HFFc6 (cell line): ENCODE results near the gene COL4A2. TPM values are rescaled to one million over a fixed set of nuclear protein-coding genes. Genes with fewer than 3 reads are reported as not detected.

Experiments
- DNase-seq: peaks from one replicate; pipeline ENCODE4 v3.0.0-alpha.2; 2018
- H3K27ac Mint-ChIP-seq: 2 replicates; pipeline ENCODE4 v1.8.0; 2020; ENCODE audit warnings: mild to moderate bottlenecking, mixed read lengths
- H3K27me3 Mint-ChIP-seq: 2 replicates; pipeline ENCODE4 v1.8.0; 2021; ENCODE audit warnings: mild to moderate bottlenecking, moderate library complexity, mixed read lengths; ENCODE audit not compliant: insufficient read depth
- H3K36me3 Mint-ChIP-seq: 2 replicates; pipeline ENCODE4 v1.8.0; 2021; ENCODE audit warnings: low read depth, mixed read lengths
- H3K4me1 Mint-ChIP-seq: 2 replicates; pipeline ENCODE4 v1.8.0; 2020; ENCODE audit warnings: low read depth, mixed read lengths
- H3K4me3 Mint-ChIP-seq: 2 replicates; pipeline ENCODE4 v1.8.0; 2020; ENCODE audit warnings: mild to moderate bottlenecking, moderate library complexity, mixed read lengths
- H3K9me3 Mint-ChIP-seq: 2 replicates; pipeline ENCODE4 v1.8.0; 2020; ENCODE audit warnings: mild to moderate bottlenecking, mixed read lengths
- total RNA-seq, 6 experiments: library from RNA; stranded (reverse); fragmentation: NEBNext Ultra II Directional; extraction: Animal tissue kit (Norgen Biotek cat#: 25700); gene quantifications; 2 replicates in 1 of 6; 3 replicates in 5 of 6; pipeline ENCODE4 v1.2.3, GENCODE V29; 2021
- TF ChIP-seq, protein P1 (sequence below): fragments of 200-600 bp; sonication (generic); IDR thresholded peaks from 2 replicates; pipeline ENCODE4 v1.5.0; 2021; ENCODE audit warnings: antibody characterized with exemption, mild to moderate bottlenecking

Gene COL4A2
- total RNA-seq, 6 experiments from 2014 or later: 202 to 327 (median 217) TPM

GRCh38 chr13:110490009-110490770 is 183.1 kb downstream of the COL4A2 start:
- H3K4me1 Mint-ChIP-seq: peaks cover 11% of the 10 kb centered on the region; the same call in 1 of the 2 replicates
- peaks cover 4% of the 10 kb centered on the region; the same call in 1 of the 2 replicates for H3K27me3 Mint-ChIP-seq
- TF ChIP-seq, protein P1, sequence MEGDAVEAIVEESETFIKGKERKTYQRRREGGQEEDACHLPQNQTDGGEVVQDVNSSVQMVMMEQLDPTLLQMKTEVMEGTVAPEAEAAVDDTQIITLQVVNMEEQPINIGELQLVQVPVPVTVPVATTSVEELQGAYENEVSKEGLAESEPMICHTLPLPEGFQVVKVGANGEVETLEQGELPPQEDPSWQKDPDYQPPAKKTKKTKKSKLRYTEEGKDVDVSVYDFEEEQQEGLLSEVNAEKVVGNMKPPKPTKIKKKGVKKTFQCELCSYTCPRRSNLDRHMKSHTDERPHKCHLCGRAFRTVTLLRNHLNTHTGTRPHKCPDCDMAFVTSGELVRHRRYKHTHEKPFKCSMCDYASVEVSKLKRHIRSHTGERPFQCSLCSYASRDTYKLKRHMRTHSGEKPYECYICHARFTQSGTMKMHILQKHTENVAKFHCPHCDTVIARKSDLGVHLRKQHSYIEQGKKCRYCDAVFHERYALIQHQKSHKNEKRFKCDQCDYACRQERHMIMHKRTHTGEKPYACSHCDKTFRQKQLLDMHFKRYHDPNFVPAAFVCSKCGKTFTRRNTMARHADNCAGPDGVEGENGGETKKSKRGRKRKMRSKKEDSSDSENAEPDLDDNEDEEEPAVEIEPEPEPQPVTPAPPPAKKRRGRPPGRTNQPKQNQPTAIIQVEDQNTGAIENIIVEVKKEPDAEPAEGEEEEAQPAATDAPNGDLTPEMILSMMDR: no peak
- H3K4me3 Mint-ChIP-seq: no peak overlapping the region
- no peak for DNase-seq
- H3K9me3 Mint-ChIP-seq: no peaks in the 10 kb centered on the region
- H3K27ac Mint-ChIP-seq: no peak overlapping the region
- H3K36me3 Mint-ChIP-seq: no peaks in the 10 kb centered on the region

DNA sequence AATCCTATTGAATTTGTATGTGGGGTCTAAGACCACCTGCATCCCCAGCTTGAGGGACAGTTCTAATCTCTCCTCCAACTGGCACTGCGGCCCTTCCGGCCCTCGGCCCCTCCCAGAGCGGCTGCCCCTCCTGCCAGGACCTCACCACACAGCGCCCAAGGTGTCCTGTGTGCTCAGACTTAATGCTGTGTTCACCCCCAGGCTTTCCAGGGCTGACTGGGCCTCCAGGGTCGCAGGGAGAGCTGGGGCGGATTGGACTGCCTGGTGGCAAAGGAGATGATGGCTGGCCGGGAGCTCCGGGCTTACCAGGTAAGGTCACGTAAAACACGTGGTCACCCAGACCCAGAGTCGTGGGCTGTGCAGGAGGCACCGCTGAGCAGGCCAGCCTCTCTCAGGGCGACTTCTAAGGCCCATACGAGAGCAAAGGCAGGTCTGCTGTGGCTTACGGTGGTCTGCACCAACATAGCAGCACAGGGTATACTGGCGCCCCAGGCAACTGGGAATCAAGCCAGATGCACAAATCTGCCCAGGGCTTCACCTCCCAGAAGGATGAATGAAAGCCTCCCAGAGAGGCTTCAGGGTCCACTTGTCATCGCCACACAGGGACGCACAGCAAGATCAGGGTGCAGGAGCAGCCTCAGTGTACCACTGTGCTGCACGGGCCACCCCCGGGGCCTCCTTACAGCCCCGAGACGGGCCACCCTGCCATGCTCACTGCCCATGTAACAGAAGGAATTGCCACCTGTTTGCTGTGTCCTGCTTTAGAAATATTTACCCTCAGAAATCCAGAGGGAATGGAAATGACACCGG is 185.0 kb downstream of the COL4A2 start:
- H3K36me3 Mint-ChIP-seq: peaks cover 7% of the 10 kb centered on the region
- TF ChIP-seq, protein P1: no peak
- no peak overlapping the region for H3K27ac Mint-ChIP-seq
- DNase-seq: no peak
- no peaks in the 10 kb centered on the region for H3K9me3 Mint-ChIP-seq
- peaks cover under 1% of the 10 kb centered on the region; the same call in 1 of the 2 replicates for H3K4me1 Mint-ChIP-seq
- peaks cover 4% of the 10 kb centered on the region; the same call in 1 of the 2 replicates for H3K27me3 Mint-ChIP-seq
- H3K4me3 Mint-ChIP-seq: no peak overlapping the region

DNA sequence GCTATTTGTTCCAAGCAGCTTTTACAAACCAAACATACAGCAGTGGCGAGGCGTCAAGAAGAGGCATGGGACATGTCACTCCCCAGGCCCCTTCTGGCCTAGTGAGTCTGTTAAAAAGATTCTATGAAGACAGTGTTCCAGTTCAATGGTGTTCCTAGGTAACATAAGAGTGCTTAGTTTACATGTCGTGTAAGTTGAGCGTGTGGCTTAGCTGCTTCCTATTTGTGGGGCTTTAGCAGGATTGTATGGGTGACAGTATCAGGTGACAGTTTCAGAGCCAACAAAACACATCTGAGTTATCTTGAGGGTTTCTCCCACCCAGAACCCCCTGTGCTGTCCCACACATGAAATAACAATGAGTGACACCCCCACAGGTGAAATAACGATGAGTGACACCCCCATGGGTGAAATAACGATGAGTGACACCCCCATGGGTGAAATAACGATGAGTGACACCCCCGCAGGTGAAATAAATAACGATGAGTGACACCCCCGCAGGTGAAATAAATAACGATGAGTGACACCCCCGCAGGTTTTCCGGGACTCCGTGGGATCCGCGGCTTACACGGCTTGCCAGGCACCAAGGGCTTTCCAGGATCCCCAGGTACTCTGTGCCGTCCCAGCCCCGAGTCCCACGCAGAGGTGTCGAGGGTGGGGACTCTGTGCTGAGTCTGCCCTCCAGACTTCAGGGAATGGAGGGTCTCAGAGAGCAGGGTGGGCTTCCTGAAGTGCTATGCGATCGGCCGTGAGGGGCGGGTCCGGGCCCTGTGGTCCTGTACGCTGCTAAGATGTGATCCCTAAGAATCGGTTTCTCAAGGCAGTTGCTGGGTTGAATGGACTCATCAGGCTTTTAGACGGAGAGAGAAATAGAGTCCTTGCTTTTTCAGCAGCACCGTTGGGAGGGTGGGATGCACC is 185.9 kb downstream of the COL4A2 start:
- H3K27ac Mint-ChIP-seq: no peak overlapping the region
- TF ChIP-seq, protein P1: no peak
- H3K4me3 Mint-ChIP-seq: no peak overlapping the region
- H3K9me3 Mint-ChIP-seq: no peaks in the 10 kb centered on the region
- H3K4me1 Mint-ChIP-seq: peaks cover under 1% of the 10 kb centered on the region
- peaks cover 9% of the 10 kb centered on the region for H3K36me3 Mint-ChIP-seq
- H3K27me3 Mint-ChIP-seq: peaks cover 4% of the 10 kb centered on the region; the same call in 1 of the 2 replicates
- no peak for DNase-seq

- DNase-seq: no peak
- H3K9me3 Mint-ChIP-seq: no peaks in the 10 kb centered on the region
- no peak overlapping the region for H3K27ac Mint-ChIP-seq
- H3K4me3 Mint-ChIP-seq: no peak overlapping the region
- peaks cover 8% of the 10 kb centered on the region for H3K4me1 Mint-ChIP-seq
- peaks cover 4% of the 10 kb centered on the region; the same call in 1 of the 2 replicates for H3K27me3 Mint-ChIP-seq
- TF ChIP-seq, protein P1: no peak
- H3K36me3 Mint-ChIP-seq: peaks cover 14% of the 10 kb centered on the region
Observed at GRCh38 chr13:110493613-110494012, 186.5 kb downstream of the COL4A2 start.

GRCh38 chr13:110495376-110495775 is 188.3 kb downstream of the COL4A2 start:
- H3K27me3 Mint-ChIP-seq: peaks cover 4% of the 10 kb centered on the region
- H3K4me1 Mint-ChIP-seq: peaks cover 25% of the 10 kb centered on the region
- TF ChIP-seq, protein P1: no peak
- DNase-seq: no peak
- H3K4me3 Mint-ChIP-seq: no peak overlapping the region
- H3K9me3 Mint-ChIP-seq: no peaks in the 10 kb centered on the region
- H3K36me3 Mint-ChIP-seq: peaks cover 23% of the 10 kb centered on the region
- H3K27ac Mint-ChIP-seq: no peak overlapping the region
